K562 (cell line): ENCODE data around the gene CD70. TPM values are rescaled to one million over a fixed set of nuclear protein-coding genes. Genes with fewer than 3 reads are reported as not detected.

Experiments used
- ATAC-seq: fragments of 200-7000 bp; cut with Tn5 transposase; 3 replicates; pipeline ENCODE4 v1.9.1; 2020; ENCODE audit warnings: moderate library complexity
- BruUV-seq: library from RNA; stranded (reverse); fragments of 400-500 nt; replicated peaks from 2 replicates; lab custom pipeline; 2021; lab: Mats Ljungman, UMichigan
- CTCF ChIA-PET: fragments of 300-600 bp; formaldehyde crosslinking; extraction: SDS; loops from one replicate; lab custom pipeline; 2021; ENCODE audit warnings: low intra/inter-chr PET ratio; lab: Yijun Ruan, JAX
- POLR2A ChIA-PET: fragments of 300-600, 350-650 bp; sonication (Branson Sonifier 250); formaldehyde crosslinking; extraction: SDS; loops from one replicate; lab custom pipeline; 2021; ENCODE audit warnings: antibody characterized with exemption, inconsistent platforms; lab: Yijun Ruan, JAX
- DNase-seq, 4 experiments: peaks; one replicate each; pipeline versions ENCODE4 v3.0.0 to v3.0.0-alpha.2; 2011 to 2018; ENCODE audit warnings: low spot score in 3 of 4, mixed read lengths in 3 of 4; ENCODE audit errors: extremely low read depth in 1 of 4
- FAIRE-seq: peaks from 2 replicates; lab custom pipeline; 2011; peaks lifted over from hg19 to GRCh38; lab: Jason Lieb, UNC
- H2AFZ ChIP-seq: 2 replicates; pipeline ENCODE4 v1.6.0; 2011; ENCODE audit warnings: low read depth, low read length, control low read depth, inconsistent platforms
- H3K27ac ChIP-seq: fragments of 200-600 bp; 3 replicates; pipeline ENCODE4 v1.8.0; 2011; ENCODE audit warnings: low read depth, mild to moderate bottlenecking, control low read depth, inconsistent platforms, low read length, moderate library complexity, mixed read lengths; ENCODE audit errors: extremely low read depth
- H3K27me3 ChIP-seq, 2 experiments: fragments of 300-600 bp in 1 of 2; 2 replicates in 1 of 2; 3 replicates in 1 of 2; pipeline versions ENCODE4 v1.6.0 to v1.8.0; 2011; ENCODE audit warnings: inconsistent platforms in 2 of 2, low read length in 2 of 2, mild to moderate bottlenecking in 1 of 2, mixed read lengths in 1 of 2, moderate library complexity in 1 of 2; ENCODE audit not compliant: control insufficient read depth in 2 of 2, insufficient read depth in 2 of 2
- H3K36me3 ChIP-seq: fragments of 300-600 bp; 3 replicates; pipeline ENCODE4 v1.8.0; 2011; ENCODE audit warnings: mild to moderate bottlenecking, low read length, inconsistent platforms; ENCODE audit not compliant: control insufficient read depth, insufficient read depth
- H3K4me1 ChIP-seq, 2 experiments: fragments of 200-600 bp in 1 of 2; replicated peaks in 1 of 2; 2 replicates in 1 of 2; 3 replicates in 1 of 2; pipeline versions ENCODE4 v1.5.1 to v1.8.0; 2011; ENCODE audit warnings: inconsistent platforms in 2 of 2, low read length in 2 of 2, mild to moderate bottlenecking in 1 of 2, mixed read lengths in 1 of 2, moderate library complexity in 1 of 2; ENCODE audit not compliant: control insufficient read depth in 2 of 2, insufficient read depth in 2 of 2
- H3K4me2 ChIP-seq: 2 replicates; pipeline ENCODE4 v1.6.1; 2011; ENCODE audit warnings: low read length, control low read depth, inconsistent platforms, mixed read lengths; ENCODE audit not compliant: insufficient read depth
- H3K4me3 ChIP-seq: fragments of 200-600 bp; sonication (generic), shearing (Covaris generic); 2 replicates; pipeline ENCODE4 v1.5.1; 2016; ENCODE audit warnings: control low read depth, inconsistent platforms
- H3K79me2 ChIP-seq: fragments of 200-600 bp; 3 replicates; pipeline ENCODE4 v1.8.0; 2011; ENCODE audit warnings: low read length, inconsistent platforms; ENCODE audit not compliant: control insufficient read depth, insufficient read depth
- H3K9ac ChIP-seq, 2 experiments: 2 replicates each; pipeline versions ENCODE4 v1.6.0 to v1.6.1; 2011; ENCODE audit warnings: low read depth in 2 of 2, low read length in 2 of 2, control low read depth in 1 of 2, inconsistent platforms in 1 of 2, mild to moderate bottlenecking in 1 of 2, mixed read lengths in 1 of 2; ENCODE audit not compliant: insufficient read depth in 1 of 2
- H3K9me1 ChIP-seq: one replicate; pipeline ENCODE4 v1.6.0; 2011; ENCODE audit warnings: inconsistent platforms, mild to moderate bottlenecking, low read length, moderate library complexity; ENCODE audit not compliant: control insufficient read depth, insufficient read depth
- H3K9me3 ChIP-seq: replicated peaks from 2 replicates; pipeline ENCODE4 v1.5.1; 2011; ENCODE audit warnings: low read depth, low read length, inconsistent platforms; ENCODE audit not compliant: control insufficient read depth, insufficient read depth
- H4K20me1 ChIP-seq: replicated peaks from 2 replicates; pipeline ENCODE4 v1.6.1; 2011; ENCODE audit warnings: low read length, inconsistent platforms, mixed read lengths; ENCODE audit not compliant: control insufficient read depth, insufficient read depth
- BRD4 ChIP-seq: fragments of 200-600 bp; sonication (generic); IDR thresholded peaks from 2 replicates; pipeline ENCODE4 v1.6.1; 2017; ENCODE audit warnings: inconsistent platforms
- DMBX1 ChIP-seq: fragments of 250-450 bp; sonication (Bioruptor Pico); IDR thresholded peaks from 2 replicates; pipeline ENCODE4 v1.8.0; 2022; ENCODE audit warnings: inconsistent platforms, mild to moderate bottlenecking, moderate library complexity, borderline replicate concordance
- EP400 ChIP-seq: fragments of 450-650 bp; IDR thresholded peaks from 2 replicates; pipeline ENCODE4 v1.6.1; 2017; ENCODE audit warnings: antibody characterized with exemption, mild to moderate bottlenecking, moderate library complexity
- ESRRB ChIP-seq: fragments of 250-450 bp; sonication (Bioruptor Pico); IDR thresholded peaks from 2 replicates; pipeline ENCODE4 v1.5.0; 2020; ENCODE audit warnings: mild to moderate bottlenecking, moderate library complexity, borderline replicate concordance
- ETV1 ChIP-seq: fragments of 450-650 bp; conservative IDR thresholded peaks from 2 replicates; pipeline ENCODE4 v1.6.1; 2016; ENCODE audit warnings: missing genetic modification characterization, control low read depth, low read depth, missing compliant biosample characterization
- FOXA1 ChIP-seq: fragments of 450-650 bp; IDR thresholded peaks from 2 replicates; pipeline ENCODE4 v1.6.1; 2016; ENCODE audit warnings: mild to moderate bottlenecking, borderline replicate concordance
- FOXJ3 ChIP-seq: sonication (generic); formaldehyde crosslinking; IDR thresholded peaks from 2 replicates; pipeline ENCODE4 v1.4.0; 2020; ENCODE audit warnings: mild to moderate bottlenecking, missing genetic modification reagents
- HDAC3 ChIP-seq: fragments of 450-650 bp; IDR thresholded peaks from 2 replicates; pipeline ENCODE4 v1.6.1; 2018; ENCODE audit warnings: borderline replicate concordance, mild to moderate bottlenecking, moderate library complexity; ENCODE audit not compliant: partially characterized antibody
- NEUROD1 ChIP-seq: fragments of 150-350 bp; IDR thresholded peaks from 2 replicates; pipeline ENCODE4 v1.6.1; 2014; ENCODE audit warnings: borderline replicate concordance, low read length, low read depth; ENCODE audit not compliant: partially characterized antibody
- PRMT5 ChIP-seq: sonication (generic); formaldehyde crosslinking; IDR thresholded peaks from 2 replicates; pipeline ENCODE4 v1.5.0; 2020; ENCODE audit warnings: missing genetic modification reagents
- SETDB1 ChIP-seq: IDR thresholded peaks from one replicate; pipeline ENCODE4 v1.6.1; 2012; ENCODE audit warnings: low read length, control low read depth, inconsistent platforms
- SMAD4 ChIP-seq: fragments of 250-450 bp; sonication (Bioruptor Pico); conservative IDR thresholded peaks from 2 replicates; pipeline ENCODE4 v1.8.0; 2021; ENCODE audit warnings: inconsistent platforms, mild to moderate bottlenecking, moderate library complexity
- SMARCB1 ChIP-seq: IDR thresholded peaks from 2 replicates; pipeline ENCODE4 v1.6.1; 2011; ENCODE audit warnings: improper control_type of control experiment, low read depth; ENCODE audit not compliant: insufficient read length
- SNIP1 ChIP-seq: fragments of 450-650 bp; IDR thresholded peaks from 2 replicates; pipeline ENCODE4 v1.7.1; 2017; ENCODE audit warnings: low read depth, mild to moderate bottlenecking
- SNRNP70 ChIP-seq: fragments of 200-400 bp; formaldehyde crosslinking; optimal IDR thresholded peaks from 2 replicates; pipeline ENCODE3; 2017; ENCODE audit warnings: low read depth, low read length
- STAT5B ChIP-seq: fragments of 250-450 bp; sonication (Bioruptor Pico); IDR thresholded peaks from 2 replicates; pipeline ENCODE4 v1.8.0; 2021; ENCODE audit warnings: mild to moderate bottlenecking, inconsistent platforms
- TARDBP ChIP-seq: fragments of 450-650 bp; IDR thresholded peaks from 2 replicates; pipeline ENCODE4 v1.6.1; 2016
- TSC22D4 ChIP-seq: fragments of 450-650 bp; IDR thresholded peaks from 2 replicates; pipeline ENCODE4 v1.6.1; 2016; ENCODE audit warnings: missing genetic modification characterization, missing biosample characterization, control low read depth
- ZNF263 ChIP-seq: sonication (generic); formaldehyde crosslinking; IDR thresholded peaks from 2 replicates; pipeline ENCODE4 v1.8.0; 2022; ENCODE audit warnings: mild to moderate bottlenecking, missing genetic modification reagents, borderline replicate concordance
- ZNF717 ChIP-seq: fragments of 250-450 bp; sonication (Bioruptor Pico); IDR thresholded peaks from 2 replicates; pipeline ENCODE4 v1.5.0; 2021
- WGBS: fragments of 100-300 bp; shearing (Covaris generic); methylation state at CpG from one replicate; pipeline ENCODE4 v1.1.6; 2016; ENCODE audit warnings: low coverage, mixed read lengths; ENCODE audit not compliant: insufficient coverage; ENCODE audit errors: missing lambda C conversion rate; 5-methylcytosine and 5-hydroxymethylcytosine counted together
- in situ Hi-C: fragments of 300-500 bp; cut with MboI; formaldehyde crosslinking; loops from 4 replicates; pipeline ENCODE4 v1.15.0; 2018; ENCODE audit warnings: inconsistent platforms, mixed read lengths
- intact Hi-C: fragments of 100-400 bp; cut with micrococcal nuclease; formaldehyde crosslinking; loops from 2 replicates; pipeline ENCODE4 v1.14.2; 2022
- polyA plus RNA-seq, 8 experiments: library from polyadenylated mRNA; depleted of rRNA in 4 of 8; stranded (reverse) in 5 of 8; unstranded in 3 of 8; fragments of >200 nt; fragmentation: Nextera tagmentation in 2 of 8; fragmentation: Illumina TruSeq in 1 of 8; extraction: Ambion mirVana in 2 of 8; extraction: Trizol in 1 of 8; gene quantifications; 2 replicates each; pipeline versions ENCODE4 v1.2.1 to v1.2.3, GENCODE V29; 2011 to 2014; ENCODE audit warnings: inconsistent platforms in 1 of 8, missing spikeins in 1 of 8
- total RNA-seq, 7 experiments: library from RNA; depleted of rRNA in 6 of 7; stranded (reverse); fragments of >200 nt in 6 of 7; fragmentation: Illumina TruSeq in 2 of 7; extraction: Trizol in 2 of 7; gene quantifications; 2 replicates each; pipeline versions ENCODE4 v1.2.1 to v1.2.3, GENCODE V29; 2011 to 2021; ENCODE audit warnings: low replicate concordance in 1 of 7
- TF ChIP-seq, protein P1 (sequence below), 2 experiments: IDR thresholded peaks; 2 replicates each; pipeline ENCODE4 v1.6.1; 2011; ENCODE audit warnings: borderline replicate concordance in 1 of 2, control low read depth in 1 of 2, low read depth in 1 of 2, low read length in 1 of 2, mild to moderate bottlenecking in 1 of 2, mixed read lengths in 1 of 2, moderate library complexity in 1 of 2; ENCODE audit not compliant: insufficient read depth in 1 of 2, insufficient read length in 1 of 2, poor library complexity in 1 of 2, severe bottlenecking in 1 of 2; ENCODE audit errors: extremely low read depth in 1 of 2

Gene CD70
- total and polyA plus RNA-seq, 9 of the 15 experiments (the other 6 are each of a cell fraction or from before 2014, with no cell fraction given), result 0.06 to 0.58 (median 0.33) TPM; not detected in 4

DNA sequence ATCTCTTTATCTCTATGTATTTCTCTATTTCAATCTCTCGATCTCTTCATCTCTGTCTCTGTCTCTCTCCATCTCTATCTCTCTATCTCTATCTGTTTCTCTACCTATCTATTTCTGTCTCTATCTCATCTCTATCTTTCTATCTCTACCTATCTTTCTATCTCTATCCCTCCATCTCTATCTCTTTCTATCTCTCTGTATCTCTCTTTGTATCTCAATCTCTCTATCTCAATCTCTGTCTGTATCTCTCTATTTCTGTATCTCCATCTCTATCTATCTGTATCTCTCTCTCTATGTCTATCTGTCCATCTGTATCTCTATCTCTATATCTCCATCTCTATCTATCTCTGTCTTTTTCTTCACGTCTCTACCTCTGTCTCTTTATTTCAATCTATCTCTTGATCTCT is 34.9 kb downstream of the CD70 start (continued):
- no peak for TF ChIP-seq STAT5B
- TF ChIP-seq BRD4, result no peak
- no peak for TF ChIP-seq SMARCB1
- no peak for TF ChIP-seq SNIP1
- TF ChIP-seq ZNF263 (CRISPR knock-in tag), result no peak
- no peak for TF ChIP-seq DMBX1 (CRISPR knock-in tag)

DNA sequence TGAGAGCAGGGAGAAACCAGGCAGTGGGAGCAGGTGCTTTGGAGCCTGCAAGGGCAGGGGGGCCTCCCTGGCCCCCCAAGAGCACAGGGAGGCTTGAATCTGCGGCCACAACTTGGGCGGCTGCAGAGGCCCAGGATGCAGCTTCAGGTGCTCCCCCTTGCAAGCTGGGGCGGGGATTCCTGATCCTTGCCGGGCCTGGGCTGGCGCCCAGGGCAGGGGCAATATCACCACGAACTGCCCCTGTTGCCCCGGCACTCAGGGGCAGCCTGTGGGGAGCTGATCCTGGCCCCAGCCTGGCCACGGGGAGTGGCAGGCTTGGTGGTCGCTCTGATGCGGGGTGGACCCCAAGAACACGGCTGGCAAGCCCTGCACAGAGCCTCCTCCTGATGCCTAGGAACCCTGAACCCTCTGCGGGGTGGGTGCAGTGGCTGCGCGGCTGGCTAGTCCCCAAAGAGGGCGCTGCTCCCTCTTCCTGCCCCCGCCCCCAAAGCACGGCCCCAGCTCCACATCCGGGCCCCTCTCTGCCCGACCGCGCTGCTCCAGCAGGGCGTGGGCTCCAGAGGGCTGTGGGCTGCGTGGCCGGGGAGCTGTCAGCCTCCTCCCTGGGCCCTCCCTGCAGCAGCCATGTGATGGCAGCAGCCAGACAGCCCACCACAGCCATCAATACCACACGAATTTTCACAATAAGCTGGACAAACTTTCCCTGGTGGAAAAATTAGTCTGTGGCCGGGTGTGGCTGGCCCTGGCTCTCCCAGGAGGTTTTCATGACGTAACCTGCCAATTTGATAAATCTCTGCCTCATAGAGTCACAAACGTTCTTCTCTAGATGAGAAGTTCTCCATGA is 39.1 kb downstream of the CD70 start:
- peaks cover 0 to 17% of the 10 kb centered on the region in 2 experiments; a peak in 3 of 5 replicates for H3K4me1 ChIP-seq
- H3K9ac ChIP-seq, result peak overlapping the region; percentile 30 to 87; a peak in 3 of 4 replicates
- H3K27me3 ChIP-seq, result no peaks in the 10 kb centered on the region
- peak overlapping the region; percentile 68 for H3K4me2 ChIP-seq
- FAIRE-seq (no peak), DNase-seq (peak; percentile 74 to 86 (median 85)), ATAC-seq (peak; percentile 100)
- H3K9me3 ChIP-seq, result no peaks in the 10 kb centered on the region
- intact Hi-C loops (no loop called here), in situ Hi-C loops (no loop called here)
- H4K20me1 ChIP-seq, result no peaks in the 10 kb centered on the region
- CTCF ChIA-PET, result interaction anchor here (1.1 kb wide), 1 partner anchor 80 kb away, joined by 3 read pairs; no protein-coding TSS in a partner anchor
- H3K36me3 ChIP-seq, result no peaks in the 10 kb centered on the region
- no peak overlapping the region; the same call in 1 of the 2 replicates for H3K4me3 ChIP-seq
- H3K27ac ChIP-seq, result no peak overlapping the region
- WGBS, result 33% methylated on average over 17 of the region's 28 CpGs
- BruUV-seq, result no TSS peak
- POLR2A ChIA-PET, result interaction anchor here (0.6 to 2.8 kb wide), 4 partner anchors 11 to 531 kb away, joined by 3 to 14 read pairs (median 4); no protein-coding TSS in a partner anchor
- no peaks in the 10 kb centered on the region for H3K79me2 ChIP-seq
- peak overlapping the region; percentile 91 for H2AFZ ChIP-seq
- no peaks in the 10 kb centered on the region for H3K9me1 ChIP-seq
- no peak for TF ChIP-seq FOXA1
- TF ChIP-seq SETDB1, result no peak
- TF ChIP-seq SNRNP70, result no peak
- TF ChIP-seq, protein P1, sequence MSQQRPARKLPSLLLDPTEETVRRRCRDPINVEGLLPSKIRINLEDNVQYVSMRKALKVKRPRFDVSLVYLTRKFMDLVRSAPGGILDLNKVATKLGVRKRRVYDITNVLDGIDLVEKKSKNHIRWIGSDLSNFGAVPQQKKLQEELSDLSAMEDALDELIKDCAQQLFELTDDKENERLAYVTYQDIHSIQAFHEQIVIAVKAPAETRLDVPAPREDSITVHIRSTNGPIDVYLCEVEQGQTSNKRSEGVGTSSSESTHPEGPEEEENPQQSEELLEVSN (IDR thresholded peaks at IDR 0.05; ENCODE audit: borderline replicate concordance in 1 of 2, extremely low read depth in 1 of 2, insufficient read depth in 1 of 2, insufficient read length in 1 of 2, low read depth in 1 of 2, low read length in 1 of 2, poor library complexity in 1 of 2, severe bottlenecking in 1 of 2), result peak; percentile 17 to 52
- TF ChIP-seq ESRRB (CRISPR knock-in tag), result no peak
- TF ChIP-seq TSC22D4 (tag), result no peak
- TF ChIP-seq NEUROD1, result no peak
- TF ChIP-seq HDAC3, result no peak
- peak; percentile 39; the same call in 1 of the 2 replicates for TF ChIP-seq SMAD4
- no peak for TF ChIP-seq FOXJ3 (CRISPR knock-in tag)
- peak; percentile 84 for TF ChIP-seq ETV1 (tag)
- TF ChIP-seq EP400, result peak; percentile 51; the same call in 1 of the 2 replicates
- TF ChIP-seq PRMT5 (CRISPR knock-in tag), result no peak
- TF ChIP-seq ZNF717, result no peak
- peak; percentile 73; the same call in 1 of the 2 replicates for TF ChIP-seq TARDBP
